HepG2 (cell line): ENCODE results near the gene CEBPG. TPM values are rescaled to one million over a fixed set of nuclear protein-coding genes. Genes with fewer than 3 reads are reported as not detected.
A peak's percentile ranks its signal among the peaks of the same experiment; 100 is the strongest.

ENCODE experiments used
- ATAC-seq: fragments of 200-7000 bp; cut with Tn5 transposase; 3 replicates; pipeline ENCODE4 v1.9.1; 2020; ENCODE audit warnings: mild to moderate bottlenecking, moderate library complexity
- BruUV-seq: library from RNA; stranded (reverse); fragments of 400-500 nt; replicated peaks from 2 replicates; lab custom pipeline; 2021; lab: Mats Ljungman, UMichigan
- CTCF ChIA-PET: fragments of 300-600 bp; formaldehyde crosslinking; extraction: SDS; loops from one replicate; lab custom pipeline; 2021; ENCODE audit warnings: low total read pairs, inconsistent platforms, low intra/inter-chr PET ratio; lab: Yijun Ruan, JAX
- POLR2A ChIA-PET: fragments of 350-600 bp; sonication (Branson Sonifier 250); formaldehyde crosslinking; loops from one replicate; lab custom pipeline; 2020; ENCODE audit warnings: antibody characterized with exemption, inconsistent platforms; lab: Yijun Ruan, JAX
- DNase-seq: peaks from one replicate; pipeline ENCODE4 v3.0.0-alpha.2; 2015; ENCODE audit warnings: low spot score
- FAIRE-seq: peaks from 3 replicates; lab custom pipeline; 2011; peaks lifted over from hg19 to GRCh38; lab: Jason Lieb, UNC
- H2AFZ ChIP-seq: one replicate; pipeline ENCODE4 v1.6.1; 2011; ENCODE audit warnings: low read length, inconsistent platforms
- H3K27ac ChIP-seq: fragments of 300-600 bp; 3 replicates; pipeline ENCODE4 v1.8.0; 2011; ENCODE audit warnings: mixed run types, mild to moderate bottlenecking, mixed read lengths, low read length, inconsistent platforms; ENCODE audit not compliant: insufficient read depth; ENCODE audit errors: extremely low read length
- H3K27me3 ChIP-seq, 2 experiments: fragments of 200-600 bp in 1 of 2; 2 replicates in 1 of 2; 3 replicates in 1 of 2; pipeline versions ENCODE4 v1.6.0 to v1.8.0; 2011; ENCODE audit warnings: low read length in 2 of 2, mild to moderate bottlenecking in 2 of 2, moderate library complexity in 2 of 2, inconsistent platforms in 1 of 2; ENCODE audit not compliant: insufficient read depth in 2 of 2, control insufficient read depth in 1 of 2
- H3K36me3 ChIP-seq, 2 experiments: fragments of 200-600 bp in 1 of 2; replicated peaks in 1 of 2; 2 replicates in 1 of 2; 3 replicates in 1 of 2; pipeline versions ENCODE4 v1.5.1 to v1.8.0; 2011; ENCODE audit warnings: low read length in 2 of 2, inconsistent platforms in 1 of 2; ENCODE audit not compliant: insufficient read depth in 2 of 2, control insufficient read depth in 1 of 2
- H3K4me1 ChIP-seq: 2 replicates; pipeline ENCODE4 v1.5.1; 2012; ENCODE audit warnings: low read length, inconsistent platforms; ENCODE audit not compliant: insufficient read depth
- H3K4me2 ChIP-seq: 2 replicates; pipeline ENCODE4 v1.6.0; 2011; ENCODE audit warnings: low read depth, low read length, inconsistent platforms
- H3K4me3 ChIP-seq, 3 experiments: fragments of 200-600 bp in 1 of 3; sonication (generic), shearing (Covaris generic) in 1 of 3; replicated peaks in 1 of 3; 2 replicates each; pipeline ENCODE4 v1.5.1; 2011 to 2016; ENCODE audit warnings: low read length in 3 of 3, inconsistent platforms in 2 of 3, low read depth in 2 of 3, mild to moderate bottlenecking in 2 of 3, control low read depth in 1 of 3, mixed read lengths in 1 of 3; ENCODE audit not compliant: insufficient read depth in 1 of 3
- H3K79me2 ChIP-seq: one replicate; pipeline ENCODE4 v1.6.1; 2011; ENCODE audit warnings: low read length, inconsistent platforms; ENCODE audit not compliant: insufficient read depth
- H3K9ac ChIP-seq: 2 replicates; pipeline ENCODE4 v1.6.0; 2011; ENCODE audit warnings: mild to moderate bottlenecking, low read depth, low read length, inconsistent platforms; ENCODE audit not compliant: insufficient read depth
- H3K9me3 ChIP-seq: 2 replicates; pipeline ENCODE4 v1.5.1; 2012; ENCODE audit warnings: mild to moderate bottlenecking, low read length
- H4K20me1 ChIP-seq: 2 replicates; pipeline ENCODE4 v1.6.0; 2011; ENCODE audit warnings: inconsistent platforms, mild to moderate bottlenecking, low read length, moderate library complexity; ENCODE audit not compliant: insufficient read depth
- POGZ ChIP-seq: sonication (generic); formaldehyde crosslinking; IDR thresholded peaks from 2 replicates; pipeline ENCODE4 v1.4.0; 2020; ENCODE audit warnings: mild to moderate bottlenecking, missing genetic modification reagents
- POLR2A ChIP-seq, 2 experiments: IDR thresholded peaks; 2 replicates each; pipeline ENCODE4 v1.6.1; 2011; ENCODE audit warnings: low read depth in 2 of 2, low read length in 2 of 2, mild to moderate bottlenecking in 1 of 2, moderate library complexity in 1 of 2; ENCODE audit not compliant: insufficient read depth in 1 of 2
- RBM22 ChIP-seq: fragments of 200-400 bp; formaldehyde crosslinking; optimal IDR thresholded peaks from 2 replicates; pipeline ENCODE3; 2017; ENCODE audit warnings: mild to moderate bottlenecking, low read length, moderate library complexity
- RFXAP ChIP-seq: sonication (generic); formaldehyde crosslinking; IDR thresholded peaks from 2 replicates; pipeline ENCODE4 v1.4.0; 2020; ENCODE audit warnings: missing genetic modification reagents, borderline replicate concordance
- THAP11 ChIP-seq: IDR thresholded peaks from 2 replicates; pipeline ENCODE4 v1.6.1; 2016; ENCODE audit warnings: missing biosample characterization, missing genetic modification reagents
- WGBS: methylation state at CpG from one replicate; pipeline ENCODE4 v1.1.6; 2017; ENCODE audit warnings: low lambda C conversion rate; 5-methylcytosine and 5-hydroxymethylcytosine counted together
- in situ Hi-C: cut with HindIII; loops from 2 replicates; pipeline ENCODE4 v1.10.0; 2017; ENCODE audit warnings: low pct_unique_long_range_greater_than_20kb; ENCODE audit not compliant: extremely low pct_ligation_motif_present
- intact Hi-C: fragments of 100-400 bp; cut with micrococcal nuclease; formaldehyde crosslinking; loops from one replicate; pipeline ENCODE4 v1.10.0; 2022; ENCODE audit not compliant: unreplicated experiment
- polyA plus RNA-seq, 8 experiments: library from polyadenylated mRNA; depleted of rRNA in 3 of 8; stranded (reverse) in 7 of 8; unstranded in 1 of 8; fragments of >200 nt; fragmentation: Illumina TruSeq in 4 of 8; extraction: Trizol in 4 of 8; gene quantifications; 2 replicates each; pipeline versions ENCODE4 v1.2.1 to v1.2.3, GENCODE V29; 2011 to 2016; ENCODE audit warnings: low read depth in 4 of 8, missing spikeins in 1 of 8, mixed read lengths in 1 of 8; ENCODE audit not compliant: insufficient read depth in 1 of 8
- total RNA-seq, 5 experiments: library from RNA; depleted of rRNA; stranded (reverse); fragments of >200 nt; fragmentation: Illumina TruSeq; extraction: Trizol; gene quantifications; 2 replicates each; pipeline ENCODE4 v1.2.3, GENCODE V29; 2016; ENCODE audit warnings: low read depth in 1 of 5
- TF ChIP-seq, protein P1 (sequence below): sonication (generic); formaldehyde crosslinking; IDR thresholded peaks from 2 replicates; pipeline ENCODE4 v1.5.1; 2020; ENCODE audit warnings: mild to moderate bottlenecking, moderate library complexity, missing genetic modification reagents
- TF ChIP-seq, protein P2 (sequence below): sonication (generic); formaldehyde crosslinking; IDR thresholded peaks from 2 replicates; pipeline ENCODE4 v1.5.0; 2020; ENCODE audit warnings: missing genetic modification reagents

Gene CEBPG
- total and polyA plus RNA-seq, 2 of the 13 experiments (the other 11 are each of a cell fraction or from before 2014, with no cell fraction given), result 25.7 to 34.3 TPM

DNA sequence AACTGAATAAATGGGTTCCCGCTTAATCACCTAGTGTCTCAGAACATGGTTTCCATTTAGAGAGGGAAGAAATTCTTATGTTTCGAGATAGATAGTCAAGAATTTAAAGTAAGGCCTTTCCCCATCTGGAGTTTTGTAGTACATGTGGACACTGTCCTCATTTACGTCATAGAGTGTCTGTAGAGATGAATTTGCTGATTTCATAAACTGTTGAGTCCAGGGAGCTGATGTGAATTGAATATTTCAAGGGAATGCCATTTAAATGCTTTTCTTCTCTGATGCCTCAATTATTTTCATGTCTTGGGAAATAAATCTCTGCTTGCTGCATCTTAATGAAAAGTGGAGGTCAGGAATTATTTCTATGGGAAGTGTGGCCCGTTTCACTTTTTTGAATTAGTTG is 9.5 kb downstream of the CEBPG start:
- FAIRE-seq, result no peak

More for the DNA sequence above, 9.5 kb downstream of the CEBPG start:
- no peak overlapping the region for H3K4me2 ChIP-seq
- H3K27ac ChIP-seq, result no peak overlapping the region
- H3K4me1 ChIP-seq, result peaks cover 51% of the 10 kb centered on the region
- CTCF ChIA-PET, result no interaction called here
- intact Hi-C loops, result no loop called here
- no peaks in the 10 kb centered on the region for H3K27me3 ChIP-seq
- no peaks in the 10 kb centered on the region for H3K9me3 ChIP-seq
- ATAC-seq (no peak), DNase-seq (no peak)
- H3K9ac ChIP-seq, result no peak overlapping the region
- no peak for TF ChIP-seq RFXAP
- no peak for TF ChIP-seq THAP11 (CRISPR knock-in tag)
- TF ChIP-seq POGZ (CRISPR knock-in tag), result no peak
- TF ChIP-seq, protein P1, sequence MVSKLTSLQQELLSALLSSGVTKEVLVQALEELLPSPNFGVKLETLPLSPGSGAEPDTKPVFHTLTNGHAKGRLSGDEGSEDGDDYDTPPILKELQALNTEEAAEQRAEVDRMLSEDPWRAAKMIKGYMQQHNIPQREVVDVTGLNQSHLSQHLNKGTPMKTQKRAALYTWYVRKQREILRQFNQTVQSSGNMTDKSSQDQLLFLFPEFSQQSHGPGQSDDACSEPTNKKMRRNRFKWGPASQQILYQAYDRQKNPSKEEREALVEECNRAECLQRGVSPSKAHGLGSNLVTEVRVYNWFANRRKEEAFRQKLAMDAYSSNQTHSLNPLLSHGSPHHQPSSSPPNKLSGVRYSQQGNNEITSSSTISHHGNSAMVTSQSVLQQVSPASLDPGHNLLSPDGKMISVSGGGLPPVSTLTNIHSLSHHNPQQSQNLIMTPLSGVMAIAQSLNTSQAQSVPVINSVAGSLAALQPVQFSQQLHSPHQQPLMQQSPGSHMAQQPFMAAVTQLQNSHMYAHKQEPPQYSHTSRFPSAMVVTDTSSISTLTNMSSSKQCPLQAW (CRISPR knock-in tag), result no peak
- peak; percentile 40 for TF ChIP-seq RBM22
- TF ChIP-seq, protein P2, sequence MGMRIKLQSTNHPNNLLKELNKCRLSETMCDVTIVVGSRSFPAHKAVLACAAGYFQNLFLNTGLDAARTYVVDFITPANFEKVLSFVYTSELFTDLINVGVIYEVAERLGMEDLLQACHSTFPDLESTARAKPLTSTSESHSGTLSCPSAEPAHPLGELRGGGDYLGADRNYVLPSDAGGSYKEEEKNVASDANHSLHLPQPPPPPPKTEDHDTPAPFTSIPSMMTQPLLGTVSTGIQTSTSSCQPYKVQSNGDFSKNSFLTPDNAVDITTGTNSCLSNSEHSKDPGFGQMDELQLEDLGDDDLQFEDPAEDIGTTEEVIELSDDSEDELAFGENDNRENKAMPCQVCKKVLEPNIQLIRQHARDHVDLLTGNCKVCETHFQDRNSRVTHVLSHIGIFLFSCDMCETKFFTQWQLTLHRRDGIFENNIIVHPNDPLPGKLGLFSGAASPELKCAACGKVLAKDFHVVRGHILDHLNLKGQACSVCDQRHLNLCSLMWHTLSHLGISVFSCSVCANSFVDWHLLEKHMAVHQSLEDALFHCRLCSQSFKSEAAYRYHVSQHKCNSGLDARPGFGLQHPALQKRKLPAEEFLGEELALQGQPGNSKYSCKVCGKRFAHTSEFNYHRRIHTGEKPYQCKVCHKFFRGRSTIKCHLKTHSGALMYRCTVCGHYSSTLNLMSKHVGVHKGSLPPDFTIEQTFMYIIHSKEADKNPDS (CRISPR knock-in tag), result no peak
- TF ChIP-seq POLR2A (IDR thresholded peaks at IDR 0.05; ENCODE audit: insufficient read depth in 1 of 2, low read depth in 2 of 2, low read length in 2 of 2), result no peak
- BruUV-seq, result no TSS peak
- in situ Hi-C loops, result no loop called here
- H2AFZ ChIP-seq, result no peak overlapping the region
- POLR2A ChIA-PET, result interaction anchor here (1.4 to 4.3 kb wide), 2 partner anchors 10 to 35 kb away, joined by 4 to 28 read pairs; no protein-coding TSS in a partner anchor
- H3K79me2 ChIP-seq, result peaks cover 81% of the 10 kb centered on the region
- peaks cover 20% of the 10 kb centered on the region; the same call in 1 of the 2 replicates for H4K20me1 ChIP-seq
- no peak overlapping the region for H3K4me3 ChIP-seq
- peaks cover 12 to 54% of the 10 kb centered on the region in 2 experiments for H3K36me3 ChIP-seq
- 94% methylated on average over 4 of the region's 4 CpGs for WGBS
